Transverse colon (tissue), 4 donors: ENCODE measurements around the gene RIMBP2. TPM values are rescaled to one million over a fixed set of nuclear protein-coding genes. Genes with fewer than 3 reads are reported as not detected.

Experiments used
- DNase-seq: peaks from one replicate; pipeline ENCODE4 v3.0.0-alpha.2; 2019
- H3K27ac ChIP-seq, 4 donors: fragments of 200-600 bp; sonication (generic); 2 replicates each; pipeline ENCODE4 v1.5.1; 2016 to 2018; ENCODE audit warnings: inconsistent platforms in 4 of 4
- H3K27me3 ChIP-seq: fragments of 200-600 bp; sonication (generic); 2 replicates; pipeline ENCODE4 v1.5.1; 2017; ENCODE audit warnings: inconsistent platforms
- H3K36me3 ChIP-seq, 4 donors: fragments of 200-600 bp; sonication (generic); 2 replicates each; pipeline ENCODE4 v1.5.1; 2017 to 2019; ENCODE audit warnings: inconsistent platforms in 4 of 4
- H3K4me1 ChIP-seq, 4 donors: fragments of 200-600 bp; sonication (generic); 2 replicates each; pipeline ENCODE4 v1.5.1; 2017 to 2020; ENCODE audit warnings: inconsistent platforms in 4 of 4
- H3K4me3 ChIP-seq, 4 donors: fragments of 200-600 bp; sonication (generic); 1 replicate in 1 of 4; 2 replicates in 3 of 4; pipeline versions ENCODE4 v1.5.1 to v1.6.1; 2017 to 2019; ENCODE audit warnings: inconsistent platforms in 4 of 4
- H3K9me3 ChIP-seq, 2 donors: fragments of 200-600 bp; sonication (generic); 2 replicates each; pipeline ENCODE4 v1.5.1; 2017 to 2019; ENCODE audit warnings: inconsistent platforms in 2 of 2
- CTCF ChIP-seq, 5 experiments: fragments of 200-600 bp in 3 of 5; fragments of 450-650 bp in 2 of 5; sonication (generic) in 3 of 5; IDR thresholded peaks; 1 replicate in 2 of 5; 2 replicates in 3 of 5; pipeline ENCODE4 v1.5.1; 2016 to 2017; ENCODE audit warnings: antibody characterized with exemption in 5 of 5, inconsistent platforms in 3 of 5, mild to moderate bottlenecking in 2 of 5, moderate library complexity in 1 of 5
- EP300 ChIP-seq: sonication (generic); formaldehyde crosslinking; IDR thresholded peaks from one replicate; pipeline ENCODE4 v1.6.1; 2017; ENCODE audit warnings: antibody characterized with exemption, low read depth
- POLR2A ChIP-seq: fragments of 450-650 bp; IDR thresholded peaks from one replicate; pipeline ENCODE4 v1.6.1; 2016; ENCODE audit warnings: antibody characterized with exemption, mild to moderate bottlenecking, moderate library complexity
- POLR2AphosphoS5 ChIP-seq, 3 donors: sonication (generic); formaldehyde crosslinking; IDR thresholded peaks; one replicate each; pipeline ENCODE4 v1.6.1; 2016; ENCODE audit warnings: antibody characterized with exemption in 3 of 3
- WGBS, 2 donors: methylation state at CpG; one replicate each; pipeline ENCODE4 v1.1.5; 2018; ENCODE audit warnings: low coverage in 1 of 2; 5-methylcytosine and 5-hydroxymethylcytosine counted together
- in situ Hi-C, 4 donors: fragments of 200-750 bp; cut with MboI; loops; one replicate each; pipeline versions ENCODE4 v1.15.0 to v1.15.1; 2017; ENCODE audit warnings: low sequenced_read_pairs in 3 of 4, low pct_ligation_motif_present in 1 of 4, low pct_unique_long_range_greater_than_20kb in 1 of 4
- intact Hi-C: fragments of 100-400 bp; cut with DNase I; formaldehyde crosslinking; loops from one replicate; pipeline ENCODE4 v1.15.1; 2023; ENCODE audit warnings: low total_unique reads
- total RNA-seq, 4 donors: library from RNA; depleted of rRNA; stranded (reverse); fragments of >200 nt; gene quantifications; one replicate each; pipeline ENCODE4 v1.1.0, GENCODE V29; 2016

Gene RIMBP2
- total RNA-seq, 4 donors from 2014 or later = 2.9 to 17.3 (median 4.3) TPM

- H3K4me1 ChIP-seq = no peaks in the 10 kb centered on the region
- H3K36me3 ChIP-seq = no peaks in the 10 kb centered on the region
- no peak overlapping the region for H3K27ac ChIP-seq
- WGBS, 2 donors = 73% methylated on average over 8 of the region's 9 CpGs; no CpG with 5 or more reads in 1 of the 2 donors
- intact Hi-C loops (no loop called here), in situ Hi-C loops (no loop called here)
- H3K27me3 ChIP-seq = no peaks in the 10 kb centered on the region
- no peak for DNase-seq
- H3K4me3 ChIP-seq = no peak overlapping the region
- H3K9me3 ChIP-seq = no peaks in the 10 kb centered on the region
- TF ChIP-seq POLR2A (no peak), POLR2AphosphoS5 (IDR thresholded peaks at IDR 0.05) (no peak), CTCF (IDR thresholded peaks at IDR 0.05) (no peak), EP300 (no peak)
These were observed 258.9 kb downstream of the RIMBP2 start for GRCh38 chr12:130457215-130457614.

- intact Hi-C loops = no loop called here
- no peak overlapping the region for H3K27ac ChIP-seq
- no peaks in the 10 kb centered on the region for H3K9me3 ChIP-seq
- H3K36me3 ChIP-seq = no peaks in the 10 kb centered on the region
- no peaks in the 10 kb centered on the region for H3K4me1 ChIP-seq
- H3K27me3 ChIP-seq = no peaks in the 10 kb centered on the region
- DNase-seq = no peak
- no peak overlapping the region for H3K4me3 ChIP-seq
- 70 to 80% methylated on average over 2 to 27 of the region's 28 CpGs for WGBS, 2 donors
- in situ Hi-C loops = no loop called here
- TF ChIP-seq EP300 (no peak), POLR2AphosphoS5 (IDR thresholded peaks at IDR 0.05) (no peak), POLR2A (no peak), CTCF (IDR thresholded peaks at IDR 0.05) (no peak)
These were observed 259.5 kb downstream of the RIMBP2 start for GRCh38 chr12:130456375-130457199.

GRCh38 chr12:130455161-130455560, 260.9 kb downstream of the RIMBP2 start:
- in situ Hi-C loops = no loop called here
- H3K4me1 ChIP-seq = no peaks in the 10 kb centered on the region

GRCh38 chr12:130454296-130454695, 261.8 kb downstream of the RIMBP2 start:
- no peak overlapping the region for H3K4me3 ChIP-seq
- WGBS, 2 donors = 83 to 86% methylated on average over 1 to 9 of the region's 9 CpGs
- no peaks in the 10 kb centered on the region for H3K36me3 ChIP-seq
- H3K27me3 ChIP-seq = no peaks in the 10 kb centered on the region
- H3K4me1 ChIP-seq = no peaks in the 10 kb centered on the region
- DNase-seq = no peak
- TF ChIP-seq EP300 (no peak), POLR2A (no peak), POLR2AphosphoS5 (IDR thresholded peaks at IDR 0.05) (no peak), CTCF (IDR thresholded peaks at IDR 0.05) (no peak)
- no peak overlapping the region for H3K27ac ChIP-seq
- H3K9me3 ChIP-seq = no peaks in the 10 kb centered on the region
- in situ Hi-C loops = no loop called here
- intact Hi-C loops = no loop called here

More at GRCh38 chr12:130455161-130455560, 260.9 kb downstream of the RIMBP2 start:
- no peaks in the 10 kb centered on the region for H3K36me3 ChIP-seq
- TF ChIP-seq POLR2A (no peak), POLR2AphosphoS5 (IDR thresholded peaks at IDR 0.05) (no peak), CTCF (IDR thresholded peaks at IDR 0.05) (no peak), EP300 (no peak)
- H3K9me3 ChIP-seq = no peaks in the 10 kb centered on the region
- H3K27me3 ChIP-seq = no peaks in the 10 kb centered on the region
- WGBS, 2 donors = 83 to 87% methylated on average over 3 to 19 of the region's 19 CpGs
- no peak for DNase-seq
- H3K27ac ChIP-seq = no peak overlapping the region
- no peak overlapping the region for H3K4me3 ChIP-seq
- intact Hi-C loops = no loop called here
